HG03175 (cell line): ENCODE results near the gene TMEM207.

ENCODE experiments used
- ATAC-seq: cut with Tn5 transposase; IDR thresholded peaks from one replicate; pipeline ENCODE4 v1.9.1; 2021; ENCODE audit warnings: mild to moderate bottlenecking, moderate library complexity; ENCODE audit not compliant: unreplicated experiment

Gene TMEM207

DNA sequence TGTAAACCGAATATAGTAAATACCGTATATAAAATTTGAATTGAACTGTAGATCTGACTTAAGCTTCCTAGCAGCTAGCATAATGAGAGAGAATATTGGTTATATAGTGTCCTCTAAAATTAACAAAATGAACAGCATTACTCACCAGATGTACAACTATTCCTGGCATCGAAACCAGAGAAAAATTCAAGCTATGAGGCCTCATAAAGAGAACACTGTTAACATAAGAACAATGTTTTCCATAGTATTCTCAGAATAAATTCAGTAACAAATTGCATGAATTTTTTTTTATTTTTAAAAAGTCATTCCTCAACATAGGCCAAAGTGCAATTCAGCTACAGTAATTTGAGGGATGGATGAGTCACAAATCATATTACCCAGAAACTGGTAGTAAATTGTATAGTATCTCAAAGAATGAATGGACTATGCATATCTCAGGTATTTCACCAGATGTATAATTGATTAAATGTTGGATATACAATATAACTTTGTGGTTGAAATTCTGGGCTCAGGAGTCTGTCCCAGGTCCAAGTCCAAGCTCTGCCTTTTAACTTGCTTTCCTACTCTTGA, 5.0 kb downstream of the TMEM207 start:
- no peak for ATAC-seq

GRCh38 chr3:190444006-190444405, 5.7 kb downstream of the TMEM207 start:
- ATAC-seq, result no peak

GRCh38 chr3:190443257-190443656, 6.4 kb downstream of the TMEM207 start:
- no peak for ATAC-seq

DNA sequence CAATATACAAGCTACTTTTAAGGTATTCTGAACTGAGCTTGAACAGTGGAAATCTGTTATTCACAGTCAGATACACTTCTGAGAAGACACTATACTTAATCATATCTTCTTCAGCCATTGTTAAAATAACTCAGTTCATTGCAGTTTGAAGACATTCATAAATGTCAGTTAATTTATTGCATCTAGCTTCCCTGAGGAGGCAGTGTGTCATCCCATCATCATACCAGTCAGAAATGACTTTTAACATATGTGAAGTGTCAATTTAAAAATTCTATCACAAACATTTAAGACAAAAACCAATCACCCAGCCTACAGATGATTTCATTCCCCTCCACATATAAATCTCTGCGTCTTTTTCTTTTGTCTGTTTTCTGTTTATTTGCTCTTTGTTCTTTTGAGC, 7.5 kb downstream of the TMEM207 start:
- ATAC-seq, result no peak

DNA sequence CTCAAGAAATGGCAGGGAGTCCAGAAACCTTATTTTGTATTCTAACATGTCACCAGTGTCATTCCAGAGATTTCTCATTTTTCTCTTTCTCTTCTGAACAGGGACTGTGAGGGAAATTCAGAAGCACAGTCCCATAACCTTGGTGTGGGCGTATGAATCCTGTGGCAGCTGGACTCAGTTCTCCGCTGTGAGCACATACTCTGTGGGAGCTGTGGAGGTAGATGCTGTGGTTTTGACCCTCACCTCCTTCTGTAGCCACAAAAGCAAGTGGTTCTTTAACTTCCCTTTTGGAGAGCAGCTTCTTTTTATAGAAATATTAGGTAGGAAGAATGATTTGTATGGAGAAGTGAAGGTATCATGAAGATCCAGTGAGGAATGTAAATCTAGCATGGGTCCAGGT, 13.4 kb downstream of the TMEM207 start:
- no peak for ATAC-seq

DNA sequence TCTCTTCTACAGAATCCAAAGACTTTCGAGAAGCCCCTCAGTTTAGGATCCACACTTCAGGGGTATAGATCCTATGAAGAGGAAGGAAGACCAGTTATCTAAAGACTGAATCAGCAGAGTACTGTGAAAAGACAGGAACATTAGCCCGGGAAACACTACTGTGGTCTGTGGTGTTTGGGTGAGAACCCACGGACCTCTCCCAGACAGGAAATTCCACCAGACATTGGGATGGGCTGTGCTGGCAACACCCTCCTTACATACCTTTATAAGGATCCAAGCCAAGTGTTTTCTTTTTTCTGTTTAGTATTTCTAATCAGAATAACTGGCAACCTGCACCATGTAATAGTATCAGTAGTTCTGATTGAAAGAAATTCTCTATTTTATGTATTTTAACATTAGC, 14.1 kb downstream of the TMEM207 start:
- ATAC-seq, result no peak

DNA sequence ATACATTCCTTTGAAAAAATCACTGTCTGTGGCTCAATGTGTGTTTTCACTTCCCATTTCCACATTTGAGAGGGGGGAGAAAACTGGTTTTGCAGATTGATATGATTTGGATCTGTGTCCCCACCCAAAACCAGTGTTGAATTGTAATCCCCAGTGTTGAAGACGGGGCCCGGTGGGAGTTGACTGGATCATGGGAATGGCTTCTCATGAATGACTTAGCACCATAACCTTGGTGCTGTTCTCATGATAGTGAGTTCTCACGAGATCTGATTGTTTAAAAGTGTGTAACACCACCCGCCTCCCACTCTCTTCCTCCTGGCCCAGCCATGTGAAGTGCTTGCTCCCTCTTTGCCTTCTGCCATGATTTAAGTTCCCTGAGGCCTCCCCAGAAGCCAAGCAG, 16.1 kb downstream of the TMEM207 start:
- no peak for ATAC-seq

GRCh38 chr3:190432216-190432615, 17.5 kb downstream of the TMEM207 start:
- no peak for ATAC-seq

DNA sequence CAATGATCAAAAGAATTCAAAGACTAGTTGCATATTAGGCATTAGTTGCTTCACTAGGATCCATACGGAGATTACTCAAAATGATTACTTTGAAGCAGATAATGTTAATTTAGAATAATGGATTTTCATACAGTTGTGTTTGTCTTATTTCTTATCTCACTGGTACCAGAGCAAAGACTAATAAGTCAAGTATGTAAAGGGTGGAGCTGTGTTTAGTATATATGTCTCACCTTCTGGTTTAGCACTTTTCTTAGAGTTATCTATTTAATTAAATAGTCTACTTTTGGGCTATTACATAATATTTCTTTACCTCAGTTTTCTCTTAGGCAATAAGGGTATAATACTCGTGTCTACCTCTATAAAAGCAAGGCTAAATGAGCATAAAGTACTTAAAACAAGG, 18.8 kb downstream of the TMEM207 start:
- ATAC-seq, result no peak

DNA sequence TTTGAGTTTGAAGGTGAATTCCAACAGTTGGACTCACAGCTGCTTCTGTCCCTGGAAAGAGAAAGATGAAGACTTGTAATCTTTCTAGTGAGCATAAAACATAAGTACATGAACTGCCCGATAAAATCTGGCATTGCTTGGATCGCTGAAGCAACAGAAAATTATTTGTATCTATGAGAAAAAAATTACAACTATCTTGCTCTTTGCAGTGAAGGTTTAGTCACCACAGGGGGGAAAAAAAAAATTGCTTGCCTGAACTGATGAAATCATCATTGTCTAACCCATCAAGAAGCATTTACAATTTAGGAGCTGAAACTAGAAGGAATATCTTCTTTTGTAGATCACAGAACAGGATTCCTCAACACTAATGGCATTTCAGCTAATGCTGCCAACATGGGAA, 20.0 kb downstream of the TMEM207 start:
- no peak for ATAC-seq

- ATAC-seq, result no peak
These were observed 22.7 kb downstream of the TMEM207 start for GRCh38 chr3:190426806-190427507.

GRCh38 chr3:190425833-190426232, 23.9 kb downstream of the TMEM207 start:
- no peak for ATAC-seq

GRCh38 chr3:190424478-190425439, 24.9 kb downstream of the TMEM207 start:
- ATAC-seq, result peak; percentile 67

DNA sequence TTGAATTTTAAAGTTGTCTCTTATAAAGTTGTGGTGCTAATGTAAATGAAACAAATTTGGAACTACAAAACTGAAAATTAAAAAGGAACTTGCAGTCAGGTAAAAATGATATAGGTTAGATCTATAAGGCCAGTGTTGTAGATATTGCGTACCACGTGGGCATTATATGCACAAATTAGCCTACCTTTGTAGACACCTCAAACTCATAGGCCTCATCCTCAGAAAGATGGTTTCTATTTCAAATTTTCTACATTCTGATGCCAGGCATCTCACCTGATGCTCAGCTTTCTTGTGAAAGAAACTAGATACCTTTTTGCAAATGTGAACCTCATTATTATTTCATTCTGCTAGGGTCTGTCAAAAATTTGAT, 25.6 kb downstream of the TMEM207 start:
- no peak for ATAC-seq

DNA sequence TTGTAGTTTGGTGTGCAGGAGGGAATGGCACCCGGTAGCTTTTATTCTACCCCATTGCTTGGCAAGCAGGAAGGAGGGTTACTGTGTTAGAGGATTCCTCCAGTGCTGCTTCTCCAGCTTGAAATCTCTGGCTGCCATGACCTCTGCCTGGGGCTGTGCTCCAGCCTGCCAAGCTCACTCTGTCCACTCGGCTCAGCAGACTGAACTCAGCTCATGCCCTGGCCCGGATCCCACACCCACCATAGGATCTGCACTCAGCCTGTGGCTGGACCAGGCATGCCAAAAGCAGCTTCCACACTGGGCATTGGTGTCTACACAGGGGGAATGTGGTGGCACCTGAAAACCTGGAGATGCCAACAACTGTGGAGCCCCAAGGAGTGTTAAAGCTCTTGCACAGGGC, 35.4 kb downstream of the TMEM207 start:
- ATAC-seq, result no peak

DNA sequence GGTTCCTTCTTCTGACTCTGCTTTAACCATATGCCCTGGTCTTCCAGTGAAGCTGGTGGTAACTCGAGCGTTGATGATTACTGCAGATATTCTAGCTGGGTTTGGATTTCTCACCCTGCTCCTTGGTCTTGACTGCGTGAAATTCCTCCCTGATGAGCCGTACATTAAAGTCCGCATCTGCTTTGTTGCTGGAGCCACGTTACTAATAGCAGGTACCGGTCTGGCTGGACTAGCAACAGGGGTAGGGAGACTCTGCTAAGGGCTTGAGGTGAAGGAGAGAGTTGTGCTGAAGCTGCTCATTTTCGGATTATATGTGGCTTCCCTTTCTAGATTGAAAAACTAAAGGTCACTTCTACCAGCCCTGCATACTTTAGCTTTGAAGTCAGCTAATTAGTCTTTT, 45.0 kb downstream of the TMEM207 start:
- ATAC-seq, result no peak

GRCh38 chr3:190401963-190402362, 47.7 kb downstream of the TMEM207 start:
- no peak for ATAC-seq

DNA sequence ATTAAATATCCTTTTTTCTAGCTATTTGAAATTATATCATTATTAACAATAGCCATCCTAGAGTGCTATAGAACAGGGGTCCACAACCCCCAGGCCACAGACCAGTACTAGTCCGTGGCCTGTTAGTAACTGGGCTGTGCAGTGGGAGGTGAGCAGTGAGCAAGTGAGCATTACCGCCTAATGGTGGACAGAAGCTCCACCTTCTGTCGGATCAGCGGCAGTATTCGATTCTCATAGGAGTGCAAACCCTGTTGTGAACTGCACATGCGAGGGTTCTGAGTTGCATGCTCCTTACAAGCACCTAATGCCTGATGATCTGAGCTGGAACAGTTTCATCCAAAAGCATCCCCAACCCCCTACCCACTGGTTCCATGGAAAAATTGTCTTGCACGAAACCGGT, 50.0 kb downstream of the TMEM207 start:
- no peak for ATAC-seq

- no peak for ATAC-seq
These were observed 51.8 kb downstream of the TMEM207 start for GRCh38 chr3:190397889-190398288.

DNA sequence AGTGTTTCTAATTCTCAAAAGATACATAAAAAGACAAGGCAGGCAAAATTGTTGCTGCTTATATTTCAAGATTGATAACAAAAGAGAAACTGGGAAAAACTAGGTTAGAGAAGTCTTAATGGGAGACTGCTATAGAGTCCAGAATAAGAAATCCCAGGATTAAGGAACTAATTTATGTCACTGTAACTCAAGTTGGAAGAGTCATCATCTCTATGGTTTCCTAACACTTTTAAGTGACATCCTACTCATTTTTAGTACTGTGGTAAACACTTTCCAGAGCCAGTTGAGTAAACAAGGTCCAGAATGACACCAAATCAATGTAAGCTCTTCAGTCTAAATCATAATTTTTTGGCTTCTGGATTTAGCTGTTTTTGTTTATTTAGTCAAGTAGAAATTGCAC, 53.7 kb downstream of the TMEM207 start:
- ATAC-seq, result no peak

DNA sequence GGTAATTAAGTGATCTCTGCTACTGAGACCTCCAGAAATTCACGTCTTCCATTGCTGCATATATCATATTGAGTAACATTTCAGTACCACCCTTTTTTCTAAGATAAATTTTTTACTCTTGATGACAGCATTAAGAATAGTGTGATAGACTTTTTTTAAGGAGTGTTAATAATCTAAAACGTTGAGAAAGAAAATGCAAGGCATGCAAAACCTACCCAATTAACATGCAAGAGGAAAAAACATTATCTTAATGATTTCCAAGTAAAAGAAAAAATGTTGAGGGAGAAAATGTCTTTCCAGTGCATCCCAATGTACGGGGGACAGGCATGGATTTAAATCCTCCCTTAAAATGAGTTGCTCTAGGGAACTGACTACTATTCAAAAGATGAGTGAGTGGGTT, 61.0 kb downstream of the TMEM207 start:
- ATAC-seq, result no peak
